HepG2 (cell line): Measurements from ENCODE around the gene GDF9.

ENCODE experiments used
- IKZF1 ChIP-seq: fragments of 450-650 bp; IDR thresholded peaks from 2 replicates; pipeline ENCODE4 v1.7.1; 2016
- PLSCR1 ChIP-seq: sonication (generic); formaldehyde crosslinking; IDR thresholded peaks from 2 replicates; pipeline ENCODE4 v1.5.0; 2020; ENCODE audit warnings: missing genetic modification reagents, mild to moderate bottlenecking, borderline replicate concordance
- RBM39 ChIP-seq: fragments of 200-400 bp; formaldehyde crosslinking; IDR thresholded peaks from one replicate; pipeline ENCODE4 v1.6.1; 2018; ENCODE audit warnings: antibody characterized with exemption, mild to moderate bottlenecking, low read depth, low read length; ENCODE audit not compliant: poor library complexity, severe bottlenecking
- REST ChIP-seq, 2 experiments: IDR thresholded peaks; 2 replicates each; pipeline ENCODE4 v1.6.1; 2011 to 2012; ENCODE audit warnings: low read length in 2 of 2, borderline replicate concordance in 1 of 2, low read depth in 1 of 2, mild to moderate bottlenecking in 1 of 2, moderate library complexity in 1 of 2
- RNF2 ChIP-seq: fragments of 450-650 bp; conservative IDR thresholded peaks from 2 replicates; pipeline ENCODE4 v1.6.1; 2016; ENCODE audit warnings: low read depth
- SMC3 ChIP-seq: IDR thresholded peaks from 2 replicates; pipeline ENCODE4 v1.6.1; 2011; ENCODE audit warnings: low read length, improper control_type of control experiment
- ZNF30 ChIP-seq: sonication (generic); formaldehyde crosslinking; IDR thresholded peaks from 2 replicates; pipeline ENCODE4 v1.5.0; 2020; ENCODE audit warnings: mild to moderate bottlenecking, missing genetic modification reagents
- ZSCAN20 ChIP-seq: sonication (generic); formaldehyde crosslinking; IDR thresholded peaks from 2 replicates; pipeline ENCODE4 v1.4.0; 2020; ENCODE audit warnings: missing genetic modification reagents, mild to moderate bottlenecking, borderline replicate concordance

DNA sequence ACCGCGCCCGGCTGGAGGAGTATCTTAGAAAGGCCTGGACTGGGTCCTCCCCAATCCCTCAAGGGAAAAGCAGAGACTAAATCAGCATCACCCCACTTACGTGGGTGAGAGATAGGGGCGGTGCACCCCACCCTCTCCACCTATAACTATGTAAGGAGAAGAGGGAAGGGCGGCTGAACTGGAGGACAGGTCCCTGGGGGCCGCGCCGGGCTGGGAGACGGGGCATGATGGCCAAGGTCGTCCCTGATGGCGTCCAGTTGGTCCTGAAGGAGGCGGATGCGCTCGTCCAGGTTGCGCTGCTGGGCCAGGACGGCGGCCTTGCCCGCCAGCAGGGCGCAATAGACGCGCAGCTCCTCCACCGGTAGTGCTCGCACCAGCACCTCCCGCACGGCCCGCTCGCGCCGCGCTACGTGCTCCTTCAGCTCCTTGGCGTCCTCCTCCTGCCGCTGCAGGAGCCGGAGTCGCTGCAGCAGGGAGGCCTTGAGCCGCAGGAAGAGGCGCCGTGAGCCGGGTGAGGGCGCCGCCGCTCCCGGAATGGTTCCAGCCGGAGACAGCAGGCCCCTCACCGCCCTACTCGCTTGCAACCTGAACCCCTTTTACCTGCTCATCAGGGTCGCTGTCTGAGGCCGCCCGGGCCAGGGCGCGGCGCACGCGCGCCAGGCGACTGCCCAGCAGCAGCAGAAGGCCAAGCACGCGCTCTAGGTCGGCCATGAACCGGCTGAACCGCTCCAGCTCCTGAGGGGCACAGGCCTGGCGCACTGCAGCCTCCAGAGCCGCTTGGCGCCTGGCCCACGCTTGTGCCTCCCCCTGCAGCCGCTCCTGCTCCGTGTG lies 43.4 kb downstream of the GDF9 start:
- TF ChIP-seq ZNF30 (CRISPR knock-in tag) = no peak
- TF ChIP-seq PLSCR1 (CRISPR knock-in tag) = no peak
- no peak for TF ChIP-seq IKZF1
- no peak for TF ChIP-seq SMC3
- TF ChIP-seq REST (IDR thresholded peaks at IDR 0.05; ENCODE audit: borderline replicate concordance in 1 of 2, low read depth in 1 of 2, low read length in 2 of 2) = no peak
- TF ChIP-seq ZSCAN20 (CRISPR knock-in tag) = no peak
- no peak for TF ChIP-seq RBM39
- TF ChIP-seq RNF2 = no peak
